NCI-H82 (cell line): ENCODE results near the gene POLRMT.
"Not testable (repeated sequence)": the region's sequence is repeated elsewhere in the genome, so short reads cannot be mapped to it uniquely, and the experiment has no call there.

ENCODE experiments used
- DNase-seq: peaks from one replicate; lab custom pipeline; 2025; lab: John Stamatoyannopoulos, UW

The POLRMT gene

GRCh38 chr19:633068-633785 is at the start of gene POLRMT:
Gene POLRMT, minus strand, starts transcription at chr19:633537. Its CDS starts 25 bp downstream, at chr19:633512.
- DNase-seq = peak; percentile 97

GRCh38 chr19:682678-683320 is 49.5 kb upstream of the POLRMT start:
- no peak for DNase-seq

GRCh38 chr19:681029-682019 is 48.0 kb upstream of the POLRMT start:
- DNase-seq = no peak

- peak; percentile 97 for DNase-seq
Observed at GRCh38 chr19:680287-681028, 47.1 kb upstream of the POLRMT start.

- peak; percentile 37 for DNase-seq
Observed at GRCh38 chr19:679418-680286, 46.3 kb upstream of the POLRMT start.

GRCh38 chr19:678791-679388 is 45.6 kb upstream of the POLRMT start:
- no peak for DNase-seq

GRCh38 chr19:677601-678436 is 44.5 kb upstream of the POLRMT start:
- no peak for DNase-seq

GRCh38 chr19:677201-677600 is 43.9 kb upstream of the POLRMT start:
- no peak for DNase-seq

- DNase-seq = no peak
Observed at GRCh38 chr19:676339-677105, 43.2 kb upstream of the POLRMT start, which contains the start of gene FSTL3. Gene FSTL3, plus strand, starts transcription at chr19:676392. Its CDS starts 32 bp downstream, at chr19:676424.

- DNase-seq = no peak
Observed at GRCh38 chr19:676007-676338, 42.6 kb upstream of the POLRMT start.

GRCh38 chr19:674282-675151 is 41.2 kb upstream of the POLRMT start:
- no peak for DNase-seq

GRCh38 chr19:670609-671075 is 37.3 kb upstream of the POLRMT start:
- peak; percentile 22 for DNase-seq

- not testable (repeated sequence) for DNase-seq
Observed at GRCh38 chr19:668675-669434, 35.5 kb upstream of the POLRMT start.

GRCh38 chr19:666985-667573 is 33.7 kb upstream of the POLRMT start:
- DNase-seq = not testable (repeated sequence)

- DNase-seq = peak; percentile 88
Observed at GRCh38 chr19:664913-665443, 31.6 kb upstream of the POLRMT start.

GRCh38 chr19:663682-664117 is 30.4 kb upstream of the POLRMT start:
- DNase-seq = no peak
